ENCODE data around the gene KIAA0232. TPM values are rescaled to one million over a fixed set of nuclear protein-coding genes. Genes with fewer than 3 reads are reported as not detected.

KIAA0232 gene
- polyA plus RNA-seq, 1 donor (not counting 4 experiments of a cell fraction or from before 2014, with no cell fraction given) = 10.0 TPM

GRCh38 chr4:6856391-6856790 lies 73.9 kb downstream of the KIAA0232 start:
- Histone ChIP-seq H2AFZ (ENCODE audit: control insufficient read depth, low read length) (no peak overlapping the region), H3K4me2 (ENCODE audit: control insufficient read depth, extremely low read depth, insufficient read depth, low read depth, low read length) (no peak overlapping the region), H3K4me1 (ENCODE audit: control insufficient read depth, extremely low read depth, insufficient read depth, low read length) (no peaks in the 10 kb centered on the region), H3K36me3 (ENCODE audit: control insufficient read depth in 2 of 2, extremely low read depth in 1 of 2, insufficient read depth in 2 of 2, low read length in 2 of 2) (peaks cover 8 to 25% of the 10 kb centered on the region in 2 experiments), H3K9me1 (ENCODE audit: control insufficient read depth, extremely low read depth, insufficient read depth, low read length) (no peaks in the 10 kb centered on the region), H3K27me3 (ENCODE audit: control insufficient read depth, extremely low read depth, insufficient read depth, low read length) (no peaks in the 10 kb centered on the region), H3K79me2 (ENCODE audit: control insufficient read depth, insufficient read depth, low read length) (peaks cover 10% of the 10 kb centered on the region), H3K9me3 (ENCODE audit: control insufficient read depth, low read depth, low read length) (no peaks in the 10 kb centered on the region), H3K4me3 (ENCODE audit: control insufficient read depth in 2 of 3, extremely low read depth in 1 of 3, insufficient read depth in 2 of 3, low read depth in 1 of 3, low read length in 3 of 3) (no peak overlapping the region), H3K9ac (ENCODE audit: control insufficient read depth, extremely low read depth, insufficient read depth, low read length) (no peak overlapping the region), H3K27ac (ENCODE audit: control insufficient read depth, insufficient read depth, low read length) (no peak overlapping the region), H4K20me1 (ENCODE audit: control insufficient read depth, extremely low read depth, insufficient read depth, low read length) (no peaks in the 10 kb centered on the region)
- dilution Hi-C loops (cut with MboI; ENCODE audit: extremely low pct_ligation_motif_present, low sequenced_read_pairs) = no loop called here
- FAIRE-seq (no peak), DNase-seq (ENCODE audit: low read depth, low spot score) (no peak)
- no peak for TF ChIP-seq CTCF (optimal IDR thresholded peaks at IDR 0.05 in 1 of 3, IDR thresholded peaks at IDR 0.05 in 1 of 3, conservative IDR thresholded peaks at IDR 0.05 in 1 of 3; ENCODE audit: extremely low read depth in 1 of 3, insufficient read depth in 2 of 3, low read length in 3 of 3)
- no peak for TF ChIP-seq EZH2 (IDR thresholded peaks at IDR 0.05; ENCODE audit: low read length)

GRCh38 chr4:6857009-6857882 lies 74.7 kb downstream of the KIAA0232 start:
- Histone ChIP-seq H3K4me3 (ENCODE audit: control insufficient read depth in 2 of 3, extremely low read depth in 1 of 3, insufficient read depth in 2 of 3, low read depth in 1 of 3, low read length in 3 of 3) (no peak overlapping the region), H4K20me1 (ENCODE audit: control insufficient read depth, extremely low read depth, insufficient read depth, low read length) (no peaks in the 10 kb centered on the region), H2AFZ (ENCODE audit: control insufficient read depth, low read length) (no peak overlapping the region), H3K9me1 (ENCODE audit: control insufficient read depth, extremely low read depth, insufficient read depth, low read length) (no peaks in the 10 kb centered on the region), H3K4me2 (ENCODE audit: control insufficient read depth, extremely low read depth, insufficient read depth, low read depth, low read length) (no peak overlapping the region), H3K36me3 (ENCODE audit: control insufficient read depth in 2 of 2, extremely low read depth in 1 of 2, insufficient read depth in 2 of 2, low read length in 2 of 2) (peaks cover 14 to 32% of the 10 kb centered on the region in 2 experiments), H3K9me3 (ENCODE audit: control insufficient read depth, low read depth, low read length) (no peaks in the 10 kb centered on the region), H3K27me3 (ENCODE audit: control insufficient read depth, extremely low read depth, insufficient read depth, low read length) (no peaks in the 10 kb centered on the region), H3K27ac (ENCODE audit: control insufficient read depth, insufficient read depth, low read length) (no peak overlapping the region), H3K4me1 (ENCODE audit: control insufficient read depth, extremely low read depth, insufficient read depth, low read length) (no peaks in the 10 kb centered on the region), H3K9ac (ENCODE audit: control insufficient read depth, extremely low read depth, insufficient read depth, low read length) (no peak overlapping the region), H3K79me2 (ENCODE audit: control insufficient read depth, insufficient read depth, low read length) (peaks cover 10% of the 10 kb centered on the region)
- TF ChIP-seq EZH2 (IDR thresholded peaks at IDR 0.05; ENCODE audit: low read length) (no peak), CTCF (optimal IDR thresholded peaks at IDR 0.05 in 1 of 3, IDR thresholded peaks at IDR 0.05 in 1 of 3, conservative IDR thresholded peaks at IDR 0.05 in 1 of 3; ENCODE audit: extremely low read depth in 1 of 3, insufficient read depth in 2 of 3, low read length in 3 of 3) (no peak)
- FAIRE-seq = peak; percentile 66
- dilution Hi-C loops (cut with MboI; ENCODE audit: extremely low pct_ligation_motif_present, low sequenced_read_pairs) = no loop called here
- no peak for DNase-seq (ENCODE audit: low read depth, low spot score)

All from keratinocyte (primary cell).